Type B pancreatic cell (in vitro differentiated cells): ENCODE measurements around the gene RBKS. TPM values are rescaled to one million over a fixed set of nuclear protein-coding genes. Genes with fewer than 3 reads are reported as not detected.

ENCODE experiments used
- DNase-seq: peaks from one replicate; pipeline ENCODE4 v3.0.0; 2021; ENCODE audit warnings: mixed read lengths; ENCODE audit not compliant: unreplicated experiment; ENCODE audit errors: extremely low spot score
- H3K27ac Mint-ChIP-seq: 2 replicates; pipeline ENCODE4 v1.8.0; 2021; ENCODE audit warnings: mild to moderate bottlenecking, mixed read lengths
- H3K27me3 Mint-ChIP-seq: 2 replicates; pipeline ENCODE4 v1.8.0; 2021; ENCODE audit warnings: mixed read lengths
- H3K36me3 Mint-ChIP-seq: 2 replicates; pipeline ENCODE4 v1.8.0; 2021; ENCODE audit warnings: mixed read lengths
- H3K4me1 Mint-ChIP-seq: one replicate; pipeline ENCODE4 v1.8.0; 2021; ENCODE audit warnings: mixed read lengths; ENCODE audit not compliant: unreplicated experiment
- H3K4me3 Mint-ChIP-seq: 2 replicates; pipeline ENCODE4 v1.8.0; 2021; ENCODE audit warnings: mild to moderate bottlenecking, mixed read lengths
- H3K9me3 Mint-ChIP-seq: 2 replicates; pipeline ENCODE4 v1.8.0; 2021; ENCODE audit warnings: mixed read lengths
- CTCF ChIP-seq: fragments of 200-600 bp; sonication (generic); conservative IDR thresholded peaks from 2 replicates; pipeline ENCODE4 v1.5.0; 2021; ENCODE audit warnings: antibody characterized with exemption, mild to moderate bottlenecking
- total RNA-seq: library from RNA; stranded (reverse); gene quantifications from 2 replicates; pipeline ENCODE4 v1.2.1, GENCODE V29; 2021; ENCODE audit warnings: low replicate concordance

RBKS gene
- total RNA-seq, 1 donor from 2014 or later: 2.6 TPM

- H3K27ac Mint-ChIP-seq: no peak overlapping the region
- peaks cover 5% of the 10 kb centered on the region for H3K4me1 Mint-ChIP-seq
- no peak for DNase-seq
- H3K27me3 Mint-ChIP-seq: no peaks in the 10 kb centered on the region
- TF ChIP-seq CTCF: no peak
- H3K4me3 Mint-ChIP-seq: no peak overlapping the region
- peaks cover 3% of the 10 kb centered on the region for H3K36me3 Mint-ChIP-seq
- H3K9me3 Mint-ChIP-seq: no peaks in the 10 kb centered on the region
These were observed 26.3 kb upstream of the RBKS start for GRCh38 chr2:27916293-27916995.

DNA sequence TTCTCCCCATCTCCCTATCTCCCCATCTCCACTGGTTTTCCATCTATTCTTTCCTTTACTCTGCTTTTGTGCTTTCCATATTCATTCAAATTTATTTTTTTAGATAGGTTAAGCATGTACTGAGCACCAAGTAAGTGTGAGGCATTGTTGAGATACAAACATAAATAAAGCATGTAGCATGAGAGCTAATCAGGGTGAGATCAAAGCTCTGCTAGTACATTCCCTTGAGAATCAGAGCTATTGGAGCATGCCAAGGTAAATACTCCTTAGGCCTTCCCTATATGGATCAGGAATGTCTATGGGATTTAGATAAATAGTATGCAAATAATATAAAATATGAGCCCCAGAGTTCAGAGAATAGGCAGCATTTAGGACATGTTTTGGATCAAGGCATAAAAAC lies 25.7 kb upstream of the RBKS start:
- no peak overlapping the region for H3K4me3 Mint-ChIP-seq
- H3K36me3 Mint-ChIP-seq: peaks cover 3% of the 10 kb centered on the region
- H3K27me3 Mint-ChIP-seq: no peaks in the 10 kb centered on the region
- peaks cover 5% of the 10 kb centered on the region for H3K4me1 Mint-ChIP-seq
- no peaks in the 10 kb centered on the region for H3K9me3 Mint-ChIP-seq
- no peak overlapping the region for H3K27ac Mint-ChIP-seq
- no peak for TF ChIP-seq CTCF
- no peak for DNase-seq

DNA sequence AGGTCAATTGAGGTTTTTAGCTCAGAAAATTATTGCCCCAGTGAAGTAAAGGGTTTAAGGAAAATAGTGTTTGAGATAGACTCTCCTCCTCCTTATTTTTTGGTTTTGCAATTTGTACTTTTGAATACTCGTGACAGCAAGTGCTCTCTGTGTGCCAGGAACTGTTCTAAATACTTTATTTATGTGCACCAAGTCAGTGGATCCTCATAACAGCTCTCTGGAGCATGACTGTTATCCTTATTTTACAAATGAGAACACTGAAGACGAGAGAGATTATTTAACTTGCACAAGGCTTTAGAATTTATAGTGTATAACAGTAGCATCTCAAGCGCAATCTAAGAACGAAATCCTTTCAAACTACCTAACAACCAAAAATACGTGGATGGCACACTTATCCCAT lies 25.0 kb upstream of the RBKS start:
- Mint-ChIP-seq H3K27ac (no peak overlapping the region), H3K36me3 (peaks cover 3% of the 10 kb centered on the region), H3K4me3 (no peak overlapping the region), H3K27me3 (no peaks in the 10 kb centered on the region), H3K4me1 (peaks cover 5% of the 10 kb centered on the region), H3K9me3 (no peaks in the 10 kb centered on the region)
- no peak for TF ChIP-seq CTCF
- DNase-seq: no peak

GRCh38 chr2:27914805-27915175 lies 24.6 kb upstream of the RBKS start:
- H3K4me3 Mint-ChIP-seq: no peak overlapping the region
- H3K9me3 Mint-ChIP-seq: no peaks in the 10 kb centered on the region
- H3K27ac Mint-ChIP-seq: no peak overlapping the region
- DNase-seq: no peak
- H3K4me1 Mint-ChIP-seq: peaks cover 5% of the 10 kb centered on the region
- no peaks in the 10 kb centered on the region for H3K27me3 Mint-ChIP-seq
- peaks cover 3% of the 10 kb centered on the region for H3K36me3 Mint-ChIP-seq
- no peak for TF ChIP-seq CTCF

DNA sequence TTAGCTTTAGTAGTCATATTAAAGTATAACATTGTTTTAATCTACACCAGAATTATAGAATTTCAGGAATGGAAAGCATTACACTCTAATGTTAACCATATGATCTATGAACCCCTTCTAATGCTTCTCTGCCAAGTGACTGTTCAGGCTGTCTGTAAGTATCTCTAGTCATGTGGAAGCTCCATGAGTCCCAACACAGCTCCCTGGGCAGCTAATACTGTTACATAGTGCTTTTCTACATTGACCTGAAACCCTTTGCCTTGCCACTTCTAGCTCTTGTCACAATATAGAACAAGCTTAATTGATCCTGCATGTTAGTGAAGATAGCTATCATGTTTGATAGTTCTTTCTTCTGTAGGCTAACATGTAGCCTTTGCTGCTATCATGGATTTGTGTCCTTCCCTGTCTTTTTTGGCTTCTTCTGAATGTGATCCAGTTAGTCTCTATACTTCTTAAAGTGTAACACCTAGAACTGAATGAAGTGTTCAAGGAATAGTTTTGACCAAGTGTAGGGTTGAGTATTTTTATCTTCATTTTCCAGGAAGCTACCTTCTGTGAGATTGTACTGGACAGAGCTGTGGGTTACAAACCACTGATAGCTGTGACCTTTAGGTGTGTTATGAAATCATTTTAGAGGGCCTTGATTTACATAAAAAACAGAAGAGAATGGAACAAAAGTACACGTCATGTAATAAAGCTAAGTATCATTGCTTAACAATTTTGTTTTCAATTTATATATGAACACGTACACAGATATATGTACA lies 24.0 kb upstream of the RBKS start:
- H3K4me3 Mint-ChIP-seq: no peak overlapping the region
- peaks cover 3% of the 10 kb centered on the region for H3K36me3 Mint-ChIP-seq
- no peak for DNase-seq
- H3K4me1 Mint-ChIP-seq: peaks cover 5% of the 10 kb centered on the region
- no peaks in the 10 kb centered on the region for H3K9me3 Mint-ChIP-seq
- no peaks in the 10 kb centered on the region for H3K27me3 Mint-ChIP-seq
- H3K27ac Mint-ChIP-seq: no peak overlapping the region
- no peak for TF ChIP-seq CTCF
